OCI-LY1 (cell line): ENCODE results near the gene WFDC1.

Experiments used
- H2AFZ ChIP-seq: fragments of 200-600 bp; sonication (generic), shearing (Covaris generic); 2 replicates; pipeline ENCODE4 v1.6.0; 2014; ENCODE audit warnings: antibody characterized with exemption, mild to moderate bottlenecking, low read length
- H3F3A ChIP-seq: fragments of 200-600 bp; sonication (generic), shearing (Covaris generic); 2 replicates; pipeline ENCODE4 v1.6.0; 2014; ENCODE audit warnings: mild to moderate bottlenecking, antibody characterized with exemption, low read length, moderate library complexity; ENCODE audit not compliant: insufficient read depth
- H3K27ac ChIP-seq: fragments of 200-600 bp; sonication (generic); 2 replicates; pipeline ENCODE4 v1.5.1; 2014; ENCODE audit warnings: low read length, mixed run types, mild to moderate bottlenecking, low read depth; ENCODE audit not compliant: poor library complexity, severe bottlenecking
- H3K27me3 ChIP-seq: fragments of 200-600 bp; sonication (generic); 2 replicates; pipeline ENCODE4 v1.6.0; 2014; ENCODE audit warnings: antibody characterized with exemption, mild to moderate bottlenecking, low read length, moderate library complexity; ENCODE audit not compliant: insufficient read depth
- H3K36me3 ChIP-seq: fragments of 200-600 bp; sonication (generic); 2 replicates; pipeline ENCODE4 v1.6.1; 2014; ENCODE audit warnings: mild to moderate bottlenecking, antibody characterized with exemption, low read length, moderate library complexity, mixed read lengths; ENCODE audit not compliant: insufficient read depth
- H3K4me1 ChIP-seq: fragments of 200-600 bp; sonication (generic); 2 replicates; pipeline ENCODE4 v1.5.1; 2014; ENCODE audit warnings: mild to moderate bottlenecking, low read length, moderate library complexity; ENCODE audit not compliant: insufficient read depth, severe bottlenecking
- H3K4me2 ChIP-seq: fragments of 200-600 bp; sonication (generic), shearing (Covaris generic); 2 replicates; pipeline ENCODE4 v1.6.1; 2014; ENCODE audit warnings: low read length
- H3K4me3 ChIP-seq: fragments of 200-600 bp; sonication (generic); 2 replicates; pipeline ENCODE4 v1.5.1; 2014; ENCODE audit warnings: low read length, low read depth, mild to moderate bottlenecking, mixed read lengths; ENCODE audit not compliant: poor library complexity, severe bottlenecking
- H3K79me2 ChIP-seq: fragments of 200-600 bp; shearing (Covaris generic); 2 replicates; pipeline ENCODE4 v1.6.1; 2016; ENCODE audit warnings: mixed run types, low read length, mixed read lengths; ENCODE audit not compliant: insufficient read depth
- H3K9ac ChIP-seq: fragments of 200-600 bp; sonication (generic), shearing (Covaris generic); 2 replicates; pipeline ENCODE4 v1.6.1; 2014; ENCODE audit warnings: mild to moderate bottlenecking, low read length, mixed read lengths
- H3K9me2 ChIP-seq: fragments of 200-600 bp; sonication (generic), shearing (Covaris generic); 2 replicates; pipeline ENCODE4 v1.6.1; 2014; ENCODE audit warnings: low read depth, mild to moderate bottlenecking, low read length, mixed read lengths
- H3K9me3 ChIP-seq: fragments of 200-600 bp; shearing (Covaris generic); 2 replicates; pipeline ENCODE4 v1.6.1; 2014; ENCODE audit warnings: low read length, mixed read lengths
- H4K20me1 ChIP-seq: fragments of 200-600 bp; sonication (generic), shearing (Covaris generic); 2 replicates; pipeline ENCODE4 v1.6.0; 2016; ENCODE audit warnings: mild to moderate bottlenecking, low read length; ENCODE audit not compliant: insufficient read depth
- CTCF ChIP-seq: fragments of 200-600 bp; sonication (generic), shearing (Covaris generic); IDR thresholded peaks from 2 replicates; pipeline ENCODE4 v1.5.1; 2017; ENCODE audit warnings: mild to moderate bottlenecking, antibody characterized with exemption, low read length, moderate library complexity, mixed read lengths
- EZH2 ChIP-seq: fragments of 200-600 bp; sonication (generic), shearing (Covaris generic); IDR thresholded peaks from 2 replicates; pipeline ENCODE4 v1.8.0; 2017; ENCODE audit warnings: borderline replicate concordance, mixed run types, mild to moderate bottlenecking, antibody characterized with exemption, low read length, moderate library complexity, mixed read lengths

The WFDC1 gene

GRCh38 chr16:84294117-84294516, 561 bp upstream of the WFDC1 start:
- Histone ChIP-seq H3K9me3 (no peaks in the 10 kb centered on the region), H3K79me2 (no peaks in the 10 kb centered on the region), H3K4me2 (no peak overlapping the region), H3K27me3 (peaks cover 7% of the 10 kb centered on the region), H2AFZ (no peak overlapping the region), H4K20me1 (no peaks in the 10 kb centered on the region), H3K36me3 (no peaks in the 10 kb centered on the region), H3K9ac (no peak overlapping the region), H3K9me2 (no peaks in the 10 kb centered on the region), H3K27ac (no peak overlapping the region), H3F3A (no peaks in the 10 kb centered on the region), H3K4me1 (no peaks in the 10 kb centered on the region), H3K4me3 (no peak overlapping the region)
- no peak for TF ChIP-seq CTCF
- no peak for TF ChIP-seq EZH2

- H3K9me3 ChIP-seq = no peaks in the 10 kb centered on the region
- H4K20me1 ChIP-seq = no peaks in the 10 kb centered on the region
- no peak overlapping the region for H3K4me2 ChIP-seq
- no peaks in the 10 kb centered on the region for H3K9me2 ChIP-seq
- H3K4me3 ChIP-seq = no peak overlapping the region
- H3K27ac ChIP-seq = no peak overlapping the region
- peaks cover 7% of the 10 kb centered on the region for H3K27me3 ChIP-seq
- no peaks in the 10 kb centered on the region for H3F3A ChIP-seq
- TF ChIP-seq EZH2 (no peak), CTCF (no peak)
- no peaks in the 10 kb centered on the region for H3K4me1 ChIP-seq
- H2AFZ ChIP-seq = no peak overlapping the region
- no peaks in the 10 kb centered on the region for H3K36me3 ChIP-seq
- H3K79me2 ChIP-seq = no peaks in the 10 kb centered on the region
- H3K9ac ChIP-seq = no peak overlapping the region
Observed at GRCh38 chr16:84295203-84295860, 654 bp downstream of the WFDC1 start.

GRCh38 chr16:84298376-84298899, 3.8 kb downstream of the WFDC1 start:
- Histone ChIP-seq H3F3A (no peaks in the 10 kb centered on the region), H3K9me2 (no peaks in the 10 kb centered on the region), H3K4me2 (no peak overlapping the region), H4K20me1 (no peaks in the 10 kb centered on the region), H3K79me2 (no peaks in the 10 kb centered on the region), H2AFZ (no peak overlapping the region), H3K4me3 (no peak overlapping the region), H3K36me3 (no peaks in the 10 kb centered on the region), H3K9me3 (no peaks in the 10 kb centered on the region), H3K27me3 (peaks cover 7% of the 10 kb centered on the region; the same call in 1 of the 2 replicates), H3K9ac (no peak overlapping the region), H3K4me1 (no peaks in the 10 kb centered on the region), H3K27ac (no peak overlapping the region)
- no peak for TF ChIP-seq CTCF
- no peak for TF ChIP-seq EZH2
